Coronary artery (tissue), 2 donors: Measurements from ENCODE around the gene KRT36.

Source experiments
- DNase-seq: peaks from one replicate; pipeline ENCODE4 v3.0.0-alpha.2; 2017; ENCODE audit warnings: low spot score
- H3K27ac ChIP-seq, 2 donors: fragments of 200-600 bp; sonication (generic); one replicate each; pipeline ENCODE4 v1.5.1; 2016 to 2019
- H3K4me3 ChIP-seq: fragments of 200-600 bp; sonication (generic); 2 replicates; pipeline ENCODE4 v1.5.1; 2016; ENCODE audit warnings: mild to moderate bottlenecking, moderate library complexity
- CTCF ChIP-seq: fragments of 200-600 bp; sonication (generic); IDR thresholded peaks from one replicate; pipeline ENCODE4 v1.5.1; 2019; ENCODE audit warnings: antibody characterized with exemption

The KRT36 gene

GRCh38 chr17:41483531-41483930 lies 6.2 kb downstream of the KRT36 start:
- DNase-seq: no peak
- TF ChIP-seq CTCF: no peak
- H3K27ac ChIP-seq: no peak overlapping the region
- H3K4me3 ChIP-seq: no peak overlapping the region

- DNase-seq: no peak
These were observed 8.7 kb downstream of the KRT36 start, which contains the start of gene KRT35 for GRCh38 chr17:41481036-41481435. TSS of gene KRT35 (minus strand) at chr17:41481151. CDS start at chr17:41481097, 54 bp downstream.

GRCh38 chr17:41480581-41480980 lies 9.1 kb downstream of the KRT36 start:
- no peak for DNase-seq
- Histone ChIP-seq H3K4me3 (no peak overlapping the region), H3K27ac (no peak overlapping the region)
- no peak for TF ChIP-seq CTCF

More at GRCh38 chr17:41481036-41481435, 8.7 kb downstream of the KRT36 start, which contains the start of gene KRT35:
- no peak for TF ChIP-seq CTCF
- H3K27ac ChIP-seq: no peak within 1 kb of the TSS
- no peak within 1 kb of the TSS for H3K4me3 ChIP-seq

- no peak for TF ChIP-seq CTCF
- no peak for DNase-seq
- Histone ChIP-seq H3K4me3 (no peak overlapping the region), H3K27ac (no peak overlapping the region)
These were observed 9.6 kb downstream of the KRT36 start for GRCh38 chr17:41480136-41480535.

- Histone ChIP-seq H3K27ac (no peak overlapping the region), H3K4me3 (no peak overlapping the region)
- TF ChIP-seq CTCF: no peak
- no peak for DNase-seq
These were observed 11.5 kb downstream of the KRT36 start for GRCh38 chr17:41478237-41478636.

GRCh38 chr17:41476866-41477815 lies 12.6 kb downstream of the KRT36 start:
- no peak for DNase-seq
- Histone ChIP-seq H3K4me3 (no peak overlapping the region), H3K27ac (no peak overlapping the region)
- no peak for TF ChIP-seq CTCF

- no peak overlapping the region for H3K4me3 ChIP-seq
- TF ChIP-seq CTCF: no peak
- H3K27ac ChIP-seq: no peak overlapping the region
- DNase-seq: no peak
These were observed 14.3 kb downstream of the KRT36 start for GRCh38 chr17:41475421-41475820.
